Measurements from ENCODE around the gene PAXIP1. TPM values are rescaled to one million over a fixed set of nuclear protein-coding genes. Genes with fewer than 3 reads are reported as not detected.

The PAXIP1 gene
- total and polyA plus RNA-seq, 10 of the 15 experiments (the other 5 are each of a cell fraction or from before 2014, with no cell fraction given) = 7.3 to 27.2 (median 18.1) TPM

- no peak for TF ChIP-seq SKIL (IDR thresholded peaks at IDR 0.05; ENCODE audit: low read depth, poor library complexity, severe bottlenecking)
- TF ChIP-seq, protein P1, sequence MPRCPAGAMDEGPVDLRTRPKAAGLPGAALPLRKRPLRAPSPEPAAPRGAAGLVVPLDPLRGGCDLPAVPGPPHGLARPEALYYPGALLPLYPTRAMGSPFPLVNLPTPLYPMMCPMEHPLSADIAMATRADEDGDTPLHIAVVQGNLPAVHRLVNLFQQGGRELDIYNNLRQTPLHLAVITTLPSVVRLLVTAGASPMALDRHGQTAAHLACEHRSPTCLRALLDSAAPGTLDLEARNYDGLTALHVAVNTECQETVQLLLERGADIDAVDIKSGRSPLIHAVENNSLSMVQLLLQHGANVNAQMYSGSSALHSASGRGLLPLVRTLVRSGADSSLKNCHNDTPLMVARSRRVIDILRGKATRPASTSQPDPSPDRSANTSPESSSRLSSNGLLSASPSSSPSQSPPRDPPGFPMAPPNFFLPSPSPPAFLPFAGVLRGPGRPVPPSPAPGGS (IDR thresholded peaks at IDR 0.05; ENCODE audit: borderline replicate concordance, insufficient read depth, low read depth, low read length, poor library complexity, severe bottlenecking) = no peak
- no peak for TF ChIP-seq E2F4 (IDR thresholded peaks at IDR 0.05; ENCODE audit: low read depth, low read length)
- TF ChIP-seq RBBP5 (conservative IDR thresholded peaks at IDR 0.05) = no peak
- no peak for TF ChIP-seq REST (IDR thresholded peaks at IDR 0.05; ENCODE audit: low read depth, low read length)
- TF ChIP-seq ASH2L (IDR thresholded peaks at IDR 0.05; ENCODE audit: borderline replicate concordance, low read depth) = 0 out of 2 replicates have a peak, but pooled peaks have one; percentile 64
- peak; percentile 20; the same call in 1 of the 2 replicates for TF ChIP-seq ZNF207 (IDR thresholded peaks at IDR 0.05; ENCODE audit: borderline replicate concordance)
- TF ChIP-seq, protein P2, sequence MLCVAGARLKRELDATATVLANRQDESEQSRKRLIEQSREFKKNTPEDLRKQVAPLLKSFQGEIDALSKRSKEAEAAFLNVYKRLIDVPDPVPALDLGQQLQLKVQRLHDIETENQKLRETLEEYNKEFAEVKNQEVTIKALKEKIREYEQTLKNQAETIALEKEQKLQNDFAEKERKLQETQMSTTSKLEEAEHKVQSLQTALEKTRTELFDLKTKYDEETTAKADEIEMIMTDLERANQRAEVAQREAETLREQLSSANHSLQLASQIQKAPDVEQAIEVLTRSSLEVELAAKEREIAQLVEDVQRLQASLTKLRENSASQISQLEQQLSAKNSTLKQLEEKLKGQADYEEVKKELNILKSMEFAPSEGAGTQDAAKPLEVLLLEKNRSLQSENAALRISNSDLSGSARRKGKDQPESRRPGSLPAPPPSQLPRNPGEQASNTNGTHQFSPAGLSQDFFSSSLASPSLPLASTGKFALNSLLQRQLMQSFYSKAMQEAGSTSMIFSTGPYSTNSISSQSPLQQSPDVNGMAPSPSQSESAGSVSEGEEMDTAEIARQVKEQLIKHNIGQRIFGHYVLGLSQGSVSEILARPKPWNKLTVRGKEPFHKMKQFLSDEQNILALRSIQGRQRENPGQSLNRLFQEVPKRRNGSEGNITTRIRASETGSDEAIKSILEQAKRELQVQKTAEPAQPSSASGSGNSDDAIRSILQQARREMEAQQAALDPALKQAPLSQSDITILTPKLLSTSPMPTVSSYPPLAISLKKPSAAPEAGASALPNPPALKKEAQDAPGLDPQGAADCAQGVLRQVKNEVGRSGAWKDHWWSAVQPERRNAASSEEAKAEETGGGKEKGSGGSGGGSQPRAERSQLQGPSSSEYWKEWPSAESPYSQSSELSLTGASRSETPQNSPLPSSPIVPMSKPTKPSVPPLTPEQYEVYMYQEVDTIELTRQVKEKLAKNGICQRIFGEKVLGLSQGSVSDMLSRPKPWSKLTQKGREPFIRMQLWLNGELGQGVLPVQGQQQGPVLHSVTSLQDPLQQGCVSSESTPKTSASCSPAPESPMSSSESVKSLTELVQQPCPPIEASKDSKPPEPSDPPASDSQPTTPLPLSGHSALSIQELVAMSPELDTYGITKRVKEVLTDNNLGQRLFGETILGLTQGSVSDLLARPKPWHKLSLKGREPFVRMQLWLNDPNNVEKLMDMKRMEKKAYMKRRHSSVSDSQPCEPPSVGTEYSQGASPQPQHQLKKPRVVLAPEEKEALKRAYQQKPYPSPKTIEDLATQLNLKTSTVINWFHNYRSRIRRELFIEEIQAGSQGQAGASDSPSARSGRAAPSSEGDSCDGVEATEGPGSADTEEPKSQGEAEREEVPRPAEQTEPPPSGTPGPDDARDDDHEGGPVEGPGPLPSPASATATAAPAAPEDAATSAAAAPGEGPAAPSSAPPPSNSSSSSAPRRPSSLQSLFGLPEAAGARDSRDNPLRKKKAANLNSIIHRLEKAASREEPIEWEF (IDR thresholded peaks at IDR 0.05; ENCODE audit: insufficient replicate concordance, low read depth, low read length) = no peak
- no peak for TF ChIP-seq GABPA (IDR thresholded peaks at IDR 0.05; ENCODE audit: low read depth)
- TF ChIP-seq SMC3 (IDR thresholded peaks at IDR 0.05; ENCODE audit: borderline replicate concordance, low read length) = no peak
- TF ChIP-seq NRF1 (conservative IDR thresholded peaks at IDR 0.05; ENCODE audit: low read depth, low read length) = peak; percentile 54; the same call in 1 of the 2 replicates
- no peak for TF ChIP-seq ATF7 (IDR thresholded peaks at IDR 0.05; ENCODE audit: low read depth)
These were observed 671 bp upstream of the PAXIP1 start (continued) for GRCh38 chr7:155003376-155004214.

All from GM12878 (cell line).